Rectal smooth muscle tissue (tissue), 1 donor: ENCODE measurements around the gene GTF3C4.

Experiments
- H3K27ac ChIP-seq: one replicate; pipeline ENCODE4 v1.7.0; 2013; ENCODE audit warnings: low read depth, low read length, inconsistent platforms
- H3K27me3 ChIP-seq: one replicate; pipeline ENCODE4 v1.7.0; 2013; ENCODE audit warnings: low read length; ENCODE audit not compliant: control insufficient read depth, insufficient read depth
- H3K36me3 ChIP-seq: one replicate; pipeline ENCODE4 v1.7.0; 2013; ENCODE audit warnings: low read length; ENCODE audit not compliant: control insufficient read depth, insufficient read depth
- H3K4me1 ChIP-seq: one replicate; pipeline ENCODE4 v1.7.0; 2013; ENCODE audit warnings: low read length; ENCODE audit not compliant: control insufficient read depth, insufficient read depth
- H3K4me3 ChIP-seq: one replicate; pipeline ENCODE4 v1.7.0; 2013; ENCODE audit warnings: low read length
- H3K9ac ChIP-seq: one replicate; pipeline ENCODE4 v1.7.0; 2013; ENCODE audit warnings: low read length

GTF3C4 gene

GRCh38 chr9:132634327-132634726, 35.9 kb upstream of the GTF3C4 start:
- Histone ChIP-seq H3K27ac (no peak overlapping the region), H3K9ac (no peak overlapping the region), H3K4me3 (no peak overlapping the region), H3K4me1 (no peaks in the 10 kb centered on the region), H3K27me3 (no peaks in the 10 kb centered on the region), H3K36me3 (peaks cover 2% of the 10 kb centered on the region)

- H3K9ac ChIP-seq: no peak overlapping the region
- H3K27ac ChIP-seq: no peak overlapping the region
- H3K27me3 ChIP-seq: no peaks in the 10 kb centered on the region
- H3K4me1 ChIP-seq: no peaks in the 10 kb centered on the region
- no peaks in the 10 kb centered on the region for H3K36me3 ChIP-seq
- H3K4me3 ChIP-seq: no peak overlapping the region
Measured at GRCh38 chr9:132637351-132637750, 32.9 kb upstream of the GTF3C4 start.

GRCh38 chr9:132637801-132638200, 32.5 kb upstream of the GTF3C4 start:
- no peaks in the 10 kb centered on the region for H3K27me3 ChIP-seq
- no peak overlapping the region for H3K27ac ChIP-seq
- no peak overlapping the region for H3K9ac ChIP-seq
- no peak overlapping the region for H3K4me3 ChIP-seq
- no peaks in the 10 kb centered on the region for H3K36me3 ChIP-seq
- no peaks in the 10 kb centered on the region for H3K4me1 ChIP-seq

- H3K4me1 ChIP-seq: no peaks in the 10 kb centered on the region
- peaks cover 3% of the 10 kb centered on the region for H3K36me3 ChIP-seq
- H3K27ac ChIP-seq: no peak overlapping the region
- no peak overlapping the region for H3K4me3 ChIP-seq
- H3K27me3 ChIP-seq: no peaks in the 10 kb centered on the region
- H3K9ac ChIP-seq: no peak overlapping the region
Measured at GRCh38 chr9:132638240-132638639, 32.0 kb upstream of the GTF3C4 start.

- no peak overlapping the region for H3K4me3 ChIP-seq
- no peaks in the 10 kb centered on the region for H3K4me1 ChIP-seq
- peaks cover 4% of the 10 kb centered on the region for H3K36me3 ChIP-seq
- no peaks in the 10 kb centered on the region for H3K27me3 ChIP-seq
- no peak overlapping the region for H3K9ac ChIP-seq
- H3K27ac ChIP-seq: no peak overlapping the region
Measured at GRCh38 chr9:132639322-132639721, 30.9 kb upstream of the GTF3C4 start.

- no peaks in the 10 kb centered on the region for H3K27me3 ChIP-seq
- H3K4me1 ChIP-seq: no peaks in the 10 kb centered on the region
- H3K36me3 ChIP-seq: peaks cover 11% of the 10 kb centered on the region
- no peak overlapping the region for H3K27ac ChIP-seq
- H3K9ac ChIP-seq: no peak overlapping the region
- no peak overlapping the region for H3K4me3 ChIP-seq
Measured at GRCh38 chr9:132641216-132641615, 29.0 kb upstream of the GTF3C4 start.

- Histone ChIP-seq H3K4me1 (no peaks in the 10 kb centered on the region), H3K4me3 (no peak overlapping the region), H3K36me3 (peaks cover 27% of the 10 kb centered on the region), H3K27me3 (no peaks in the 10 kb centered on the region), H3K9ac (no peak overlapping the region), H3K27ac (no peak overlapping the region)
Measured at GRCh38 chr9:132644251-132644650, 26.0 kb upstream of the GTF3C4 start.

GRCh38 chr9:132645306-132645705, 25.0 kb upstream of the GTF3C4 start:
- peaks cover 30% of the 10 kb centered on the region for H3K36me3 ChIP-seq
- no peak overlapping the region for H3K27ac ChIP-seq

GRCh38 chr9:132645711-132646110, 24.6 kb upstream of the GTF3C4 start:
- Histone ChIP-seq H3K9ac (no peak overlapping the region), H3K4me1 (no peaks in the 10 kb centered on the region), H3K27ac (no peak overlapping the region), H3K36me3 (peaks cover 33% of the 10 kb centered on the region), H3K27me3 (no peaks in the 10 kb centered on the region), H3K4me3 (no peak overlapping the region)

More at GRCh38 chr9:132645306-132645705, 25.0 kb upstream of the GTF3C4 start:
- H3K4me3 ChIP-seq: no peak overlapping the region
- H3K4me1 ChIP-seq: no peaks in the 10 kb centered on the region
- H3K9ac ChIP-seq: no peak overlapping the region
- no peaks in the 10 kb centered on the region for H3K27me3 ChIP-seq

GRCh38 chr9:132646726-132647125, 23.5 kb upstream of the GTF3C4 start:
- Histone ChIP-seq H3K4me3 (no peak overlapping the region), H3K27ac (no peak overlapping the region), H3K27me3 (no peaks in the 10 kb centered on the region), H3K36me3 (peaks cover 33% of the 10 kb centered on the region), H3K4me1 (no peaks in the 10 kb centered on the region), H3K9ac (no peak overlapping the region)

- Histone ChIP-seq H3K27ac (no peak overlapping the region), H3K36me3 (peaks cover 33% of the 10 kb centered on the region), H3K9ac (no peak overlapping the region), H3K4me1 (no peaks in the 10 kb centered on the region), H3K4me3 (no peak overlapping the region), H3K27me3 (no peaks in the 10 kb centered on the region)
Measured at GRCh38 chr9:132647355-132647754, 22.9 kb upstream of the GTF3C4 start.

GRCh38 chr9:132647806-132648205, 22.5 kb upstream of the GTF3C4 start:
- H3K27ac ChIP-seq: no peak overlapping the region
- no peak overlapping the region for H3K4me3 ChIP-seq
- H3K4me1 ChIP-seq: no peaks in the 10 kb centered on the region
- H3K36me3 ChIP-seq: peaks cover 33% of the 10 kb centered on the region
- no peaks in the 10 kb centered on the region for H3K27me3 ChIP-seq
- H3K9ac ChIP-seq: no peak overlapping the region

- no peak overlapping the region for H3K27ac ChIP-seq
- no peaks in the 10 kb centered on the region for H3K27me3 ChIP-seq
- H3K4me1 ChIP-seq: no peaks in the 10 kb centered on the region
- peaks cover 30% of the 10 kb centered on the region for H3K36me3 ChIP-seq
- H3K4me3 ChIP-seq: no peak overlapping the region
- H3K9ac ChIP-seq: no peak overlapping the region
Measured at GRCh38 chr9:132648283-132648682, 22.0 kb upstream of the GTF3C4 start.
